Uterus (tissue), 4 donors: ENCODE results near the gene DDX56. TPM values are rescaled to one million over a fixed set of nuclear protein-coding genes. Genes with fewer than 3 reads are reported as not detected.
A peak's percentile ranks its signal among the peaks of the same experiment; 100 is the strongest.

Experiments
- DNase-seq, 2 donors: peaks; one replicate each; pipeline ENCODE4 v3.0.0-alpha.2; 2019 to 2020
- H3K27ac ChIP-seq, 2 donors: fragments of 200-600 bp; sonication (generic); 1 replicate in 1 of 2; 2 replicates in 1 of 2; pipeline ENCODE4 v1.5.1; 2016 to 2018
- H3K27me3 ChIP-seq, 2 donors: fragments of 200-600 bp; sonication (generic); one replicate each; pipeline ENCODE4 v1.5.1; 2018 to 2019; ENCODE audit warnings: control low read depth in 1 of 2
- H3K36me3 ChIP-seq, 2 donors: fragments of 200-600 bp; sonication (generic); one replicate each; pipeline ENCODE4 v1.5.1; 2019; ENCODE audit warnings: control low read depth in 1 of 2
- H3K4me1 ChIP-seq, 2 donors: fragments of 200-600 bp; sonication (generic); one replicate each; pipeline ENCODE4 v1.5.1; 2018 to 2019; ENCODE audit warnings: control low read depth in 1 of 2
- H3K4me3 ChIP-seq, 2 donors: fragments of 200-600 bp; sonication (generic); 1 replicate in 1 of 2; 2 replicates in 1 of 2; pipeline ENCODE4 v1.5.1; 2018 to 2019; ENCODE audit warnings: mild to moderate bottlenecking in 1 of 2
- H3K9me3 ChIP-seq, 2 donors: fragments of 200-600 bp; sonication (generic); one replicate each; pipeline ENCODE4 v1.5.1; 2019; ENCODE audit warnings: control low read depth in 1 of 2
- CTCF ChIP-seq, 4 experiments: fragments of 200-600 bp in 2 of 4; fragments of 450-650 bp in 2 of 4; sonication (generic) in 2 of 4; IDR thresholded peaks; one replicate each; pipeline ENCODE4 v1.5.1; 2016 to 2019; ENCODE audit warnings: antibody characterized with exemption in 4 of 4, mild to moderate bottlenecking in 2 of 4, moderate library complexity in 1 of 4
- POLR2A ChIP-seq, 2 donors: fragments of 450-650 bp; IDR thresholded peaks; one replicate each; pipeline ENCODE4 v1.6.1; 2016; ENCODE audit warnings: antibody characterized with exemption in 2 of 2, mild to moderate bottlenecking in 1 of 2, moderate library complexity in 1 of 2
- intact Hi-C: fragments of 100-400 bp; cut with DNase I; formaldehyde crosslinking; loops from one replicate; pipeline ENCODE4 v1.15.1; 2023; ENCODE audit warnings: low total_unique reads
- total RNA-seq, 4 donors: library from RNA; depleted of rRNA in 3 of 4; stranded (reverse); fragments of >200 nt in 3 of 4; gene quantifications; one replicate each; pipeline versions ENCODE4 v1.1.0 to v1.2.4, GENCODE V29; 2014 to 2023
- donor health status: DM: yes; HTN: yes; CAD: no.

DDX56 gene
- total RNA-seq, 4 donors from 2014 or later, result 35.9 to 75.8 (median 45.2) TPM

GRCh38 chr7:44574287-44574872 lies 672 bp upstream of the DDX56 start:
- Histone ChIP-seq H3K4me1 (peaks cover 0 to 6% of the 10 kb centered on the region in 2 donors), H3K27me3 (no peaks in the 10 kb centered on the region), H3K9me3 (no peaks in the 10 kb centered on the region), H3K27ac (peak overlapping the region; percentile 81 to 91), H3K4me3 (peak overlapping the region; percentile 87 to 99), H3K36me3 (no peaks in the 10 kb centered on the region)
- no peak for DNase-seq
- TF ChIP-seq POLR2A (IDR thresholded peaks at IDR 0.05), result no peak
- TF ChIP-seq CTCF (IDR thresholded peaks at IDR 0.05), result no peak
- intact Hi-C loops, result loop anchor here (10.0 kb wide), 1 partner anchor 410 kb away; no protein-coding TSS in a partner anchor

- Histone ChIP-seq H3K4me1 (peaks cover 0 to 6% of the 10 kb centered on the region in 2 donors), H3K4me3 (peak overlapping the region; percentile 87 to 99), H3K27me3 (no peaks in the 10 kb centered on the region), H3K27ac (no peak overlapping the region), H3K36me3 (no peaks in the 10 kb centered on the region), H3K9me3 (no peaks in the 10 kb centered on the region)
- no peak for DNase-seq
- no peak for TF ChIP-seq POLR2A (IDR thresholded peaks at IDR 0.05)
- no peak for TF ChIP-seq CTCF (IDR thresholded peaks at IDR 0.05)
- intact Hi-C loops, result loop anchor here (10.0 kb wide), 1 partner anchor 412 kb away; no protein-coding TSS in a partner anchor
Measured at GRCh38 chr7:44572771-44573170, 937 bp downstream of the DDX56 start.

- intact Hi-C loops, result loop anchor here (10.0 kb wide), 1 partner anchor 415 kb away; no protein-coding TSS in a partner anchor
- H3K4me3 ChIP-seq, result no peak overlapping the region
- no peaks in the 10 kb centered on the region for H3K36me3 ChIP-seq
- peaks cover 0 to 6% of the 10 kb centered on the region in 2 donors for H3K4me1 ChIP-seq
- H3K27me3 ChIP-seq, result no peaks in the 10 kb centered on the region
- no peak for TF ChIP-seq CTCF (IDR thresholded peaks at IDR 0.05)
- no peak for TF ChIP-seq POLR2A (IDR thresholded peaks at IDR 0.05)
- DNase-seq, result peak in 1 of 2 donors; percentile 10
- H3K9me3 ChIP-seq, result no peaks in the 10 kb centered on the region
- H3K27ac ChIP-seq, result no peak overlapping the region
Measured at GRCh38 chr7:44569959-44570358, 3.7 kb downstream of the DDX56 start.

- TF ChIP-seq CTCF (IDR thresholded peaks at IDR 0.05) (no peak), POLR2A (IDR thresholded peaks at IDR 0.05) (no peak)
- intact Hi-C loops, result no loop called here
- peaks cover 0 to 6% of the 10 kb centered on the region in 2 donors for H3K4me1 ChIP-seq
- H3K27me3 ChIP-seq, result no peaks in the 10 kb centered on the region
- no peak overlapping the region for H3K4me3 ChIP-seq
- DNase-seq, result no peak
- H3K27ac ChIP-seq, result no peak overlapping the region
- no peaks in the 10 kb centered on the region for H3K9me3 ChIP-seq
- no peaks in the 10 kb centered on the region for H3K36me3 ChIP-seq
Measured at GRCh38 chr7:44568771-44569560, 4.7 kb downstream of the DDX56 start.

GRCh38 chr7:44567884-44568283 lies 5.8 kb downstream of the DDX56 start:
- no peak overlapping the region for H3K27ac ChIP-seq
- no peak for TF ChIP-seq CTCF (IDR thresholded peaks at IDR 0.05)
- TF ChIP-seq POLR2A (IDR thresholded peaks at IDR 0.05), result no peak
- H3K36me3 ChIP-seq, result no peaks in the 10 kb centered on the region
- H3K27me3 ChIP-seq, result no peaks in the 10 kb centered on the region
- no peaks in the 10 kb centered on the region for H3K9me3 ChIP-seq
- H3K4me3 ChIP-seq, result no peak overlapping the region
- no peak for DNase-seq
- peaks cover 0 to 6% of the 10 kb centered on the region in 2 donors for H3K4me1 ChIP-seq
- intact Hi-C loops, result no loop called here
